CD14-positive monocyte (primary cell): ENCODE data around the gene B3GNT9. TPM values are rescaled to one million over a fixed set of nuclear protein-coding genes. Genes with fewer than 3 reads are reported as not detected.

ENCODE experiments used
- DNase-seq, 3 donors: peaks; one replicate each; pipeline ENCODE4 v3.0.0-alpha.2; 2011 to 2022
- H2AFZ ChIP-seq: 2 replicates; pipeline ENCODE4 v1.6.0; 2012; ENCODE audit warnings: mild to moderate bottlenecking, low read depth, low read length, inconsistent platforms; ENCODE audit not compliant: insufficient read depth, poor library complexity, severe bottlenecking
- H3K27ac ChIP-seq, 2 donors: 1 replicate in 1 of 2; 2 replicates in 1 of 2; pipeline ENCODE4 v1.5.1; 2012 to 2013; ENCODE audit warnings: low read length in 2 of 2, control low read depth in 1 of 2, inconsistent platforms in 1 of 2, low read depth in 1 of 2, mild to moderate bottlenecking in 1 of 2
- H3K27me3 ChIP-seq, 2 donors: one replicate each; pipeline versions ENCODE4 v1.6.0 to v1.6.1; 2011 to 2013; ENCODE audit warnings: low read length in 2 of 2; ENCODE audit not compliant: control insufficient read depth in 2 of 2, insufficient read depth in 2 of 2
- H3K36me3 ChIP-seq, 2 donors: replicated peaks in 1 of 2; 1 replicate in 1 of 2; 2 replicates in 1 of 2; pipeline versions ENCODE4 v1.5.1 to v1.6.1; 2012 to 2013; ENCODE audit warnings: low read length in 2 of 2, control low read depth in 1 of 2, inconsistent platforms in 1 of 2, mild to moderate bottlenecking in 1 of 2; ENCODE audit not compliant: insufficient read depth in 2 of 2, control insufficient read depth in 1 of 2
- H3K4me1 ChIP-seq, 2 donors: 1 replicate in 1 of 2; 2 replicates in 1 of 2; pipeline versions ENCODE4 v1.5.1 to v1.6.1; 2012 to 2013; ENCODE audit warnings: low read length in 2 of 2, control low read depth in 1 of 2, inconsistent platforms in 1 of 2, mild to moderate bottlenecking in 1 of 2, moderate library complexity in 1 of 2; ENCODE audit not compliant: insufficient read depth in 2 of 2, control insufficient read depth in 1 of 2
- H3K4me2 ChIP-seq: replicated peaks from 2 replicates; pipeline ENCODE3; 2012; ENCODE audit warnings: low read length, moderate library complexity, mild to moderate bottlenecking; ENCODE audit not compliant: poor library complexity, severe bottlenecking; ENCODE audit errors: extremely low read depth
- H3K4me3 ChIP-seq, 3 experiments: fragments of 200-600 bp in 1 of 3; sonication (generic) in 1 of 3; replicated peaks in 1 of 3; 1 replicate in 2 of 3; 2 replicates in 1 of 3; pipeline ENCODE4 v1.5.1; 2011 to 2013; ENCODE audit warnings: low read length in 3 of 3, mild to moderate bottlenecking in 3 of 3, control low read depth in 2 of 3, low read depth in 2 of 3, inconsistent platforms in 1 of 3, moderate library complexity in 1 of 3
- H3K79me2 ChIP-seq: 2 replicates; pipeline ENCODE4 v1.6.0; 2012; ENCODE audit warnings: mild to moderate bottlenecking, control low read depth, inconsistent platforms, low read length, moderate library complexity; ENCODE audit not compliant: insufficient read depth
- H3K9ac ChIP-seq: 2 replicates; pipeline ENCODE4 v1.6.0; 2017; ENCODE audit warnings: low read length, mild to moderate bottlenecking; ENCODE audit not compliant: insufficient read depth, poor library complexity, severe bottlenecking
- H3K9me3 ChIP-seq, 2 donors: replicated peaks in 1 of 2; 1 replicate in 1 of 2; 2 replicates in 1 of 2; pipeline versions ENCODE4 v1.5.1 to v1.6.1; 2012 to 2013; ENCODE audit warnings: low read length in 2 of 2, control low read depth in 1 of 2; ENCODE audit not compliant: control insufficient read depth in 1 of 2, insufficient read depth in 1 of 2
- H4K20me1 ChIP-seq: 2 replicates; pipeline ENCODE4 v1.6.0; 2012; ENCODE audit warnings: mild to moderate bottlenecking, low read length, control low read depth, moderate library complexity; ENCODE audit not compliant: insufficient read depth
- H3K27ac Mint-ChIP-seq, 7 donors: one replicate each; pipeline ENCODE4 v1.8.0; 2020; ENCODE audit warnings: mild to moderate bottlenecking in 7 of 7, mixed read lengths in 7 of 7, moderate library complexity in 6 of 7, inconsistent platforms in 2 of 7
- H3K27me3 Mint-ChIP-seq, 3 donors: one replicate each; pipeline ENCODE4 v1.8.0; 2021 to 2022; ENCODE audit warnings: low read depth in 3 of 3, mild to moderate bottlenecking in 3 of 3, mixed read lengths in 3 of 3, moderate library complexity in 3 of 3, inconsistent platforms in 1 of 3
- H3K36me3 Mint-ChIP-seq, 2 donors: one replicate each; pipeline ENCODE4 v1.8.0; 2020; ENCODE audit warnings: mixed read lengths in 2 of 2, inconsistent platforms in 1 of 2, mild to moderate bottlenecking in 1 of 2
- H3K4me1 Mint-ChIP-seq: one replicate; pipeline ENCODE4 v1.8.0; 2020; ENCODE audit warnings: mild to moderate bottlenecking, mixed read lengths
- H3K4me3 Mint-ChIP-seq, 2 donors: one replicate each; pipeline ENCODE4 v1.8.0; 2020; ENCODE audit warnings: mild to moderate bottlenecking in 2 of 2, mixed read lengths in 2 of 2, moderate library complexity in 1 of 2
- H3K9me3 Mint-ChIP-seq, 7 donors: one replicate each; pipeline ENCODE4 v1.8.0; 2020 to 2022; ENCODE audit warnings: mixed read lengths in 7 of 7, mild to moderate bottlenecking in 6 of 7, moderate library complexity in 6 of 7, inconsistent platforms in 2 of 7
- WGBS: methylation state at CpG from one replicate; pipeline ENCODE4 v1.1.5; 2013; ENCODE audit warnings: missing lambda C conversion rate; ENCODE audit not compliant: insufficient coverage; 5-methylcytosine and 5-hydroxymethylcytosine counted together
- intact Hi-C, 2 donors: fragments of 100-400 bp; cut with micrococcal nuclease; formaldehyde crosslinking; loops; one replicate each; pipeline versions ENCODE4 v1.15.0 to v1.15.1; 2023
- polyA plus RNA-seq, 3 donors: library from polyadenylated mRNA; depleted of rRNA in 1 of 3; unstranded in 2 of 3; stranded (reverse) in 1 of 3; fragments of 300-500 nt in 2 of 3; fragments of >200 nt in 1 of 3; fragmentation: Illumina TruSeq in 2 of 3; gene quantifications; 1 replicate in 2 of 3; 2 replicates in 1 of 3; pipeline ENCODE4 v1.2.3, GENCODE V29; 2012 to 2021
- TF ChIP-seq, protein P1 (sequence below): fragments of 200-600 bp; IDR thresholded peaks from one replicate; pipeline ENCODE4 v1.8.0; 2022; ENCODE audit warnings: antibody characterized with exemption, mild to moderate bottlenecking

The B3GNT9 gene
- polyA plus RNA-seq, 3 donors: 0.10 to 0.67 (median 0.20) TPM

DNA sequence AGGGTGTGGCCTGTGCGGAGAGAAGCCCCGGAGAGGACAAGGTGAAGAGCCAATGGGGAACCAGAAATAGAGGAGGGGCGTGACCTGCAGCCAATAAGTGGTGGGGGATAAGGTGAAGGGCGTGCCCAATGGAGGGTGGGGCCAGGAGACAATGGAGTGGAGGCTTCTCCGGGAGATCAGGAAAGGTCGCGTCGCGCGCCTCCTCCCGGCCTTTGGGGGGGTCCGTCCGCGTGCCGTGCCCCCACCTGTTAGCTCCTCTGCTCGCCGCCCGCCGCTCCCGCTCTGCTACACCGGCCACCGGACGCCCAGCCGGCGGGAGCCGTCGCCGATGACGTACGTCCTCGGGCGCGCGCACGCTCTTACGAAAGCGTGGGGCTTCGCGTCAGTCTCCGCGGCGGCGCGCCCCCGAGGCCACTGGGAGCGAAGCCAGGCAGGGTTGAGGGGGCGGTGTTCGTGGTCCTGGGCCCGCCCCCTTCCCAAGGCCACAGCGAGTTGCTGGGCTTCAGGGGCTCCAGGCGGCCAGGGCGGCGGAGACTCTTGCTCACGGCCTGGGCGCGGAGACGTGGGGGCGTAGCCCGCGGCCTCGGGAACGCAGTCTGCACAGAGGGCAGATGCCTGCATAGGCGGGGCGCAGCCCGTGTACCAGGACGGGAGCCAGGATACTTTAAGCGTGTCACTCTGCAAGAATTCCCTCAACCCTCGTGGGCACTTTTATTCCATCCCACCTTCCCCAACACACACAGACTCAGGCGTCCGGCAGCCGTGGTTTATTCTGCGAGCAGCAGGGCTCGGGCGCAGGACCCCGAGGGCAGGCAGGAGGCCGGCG, 33.0 kb upstream of the B3GNT9 start, which contains the start of gene MATCAP1:
Gene MATCAP1, minus strand, starts transcription at position 337 of the 826 bp plus-strand sequence. CDS start 3,353 bp downstream, outside the sequence.
- H3K4me2 ChIP-seq: peak within 1 kb of the TSS; percentile 92
- H3K36me3 Mint-ChIP-seq: peaks cover 7 to 8% of the 10 kb centered on the region in 2 donors
- H3K4me3 ChIP-seq: peak within 1 kb of the TSS; percentile 66 to 95 (median 85)
- H3K9me3 Mint-ChIP-seq: peaks cover 0 to 4% (median 2%) of the 10 kb centered on the region in 7 donors
- peak; percentile 95 for DNase-seq
- H3K79me2 ChIP-seq: peaks cover 8% of the 10 kb centered on the region
- WGBS: under 1% methylated on average over 76 of the region's 77 CpGs
- H3K9me3 ChIP-seq: no peaks in the 10 kb centered on the region
- peaks cover 39 to 46% of the 10 kb centered on the region in 2 donors for H3K4me1 ChIP-seq
- peaks cover 9 to 40% (median 22%) of the 10 kb centered on the region in 3 donors for H3K27me3 Mint-ChIP-seq
- no peaks in the 10 kb centered on the region for H3K36me3 ChIP-seq
- H4K20me1 ChIP-seq: peaks cover 3% of the 10 kb centered on the region
- H3K27ac ChIP-seq: peak within 1 kb of the TSS; percentile 63 to 95
- H2AFZ ChIP-seq: peak within 1 kb of the TSS; percentile 66
- peak within 1 kb of the TSS in 1 of 2 donors; percentile 88 for H3K4me3 Mint-ChIP-seq
- TF ChIP-seq, protein P1, sequence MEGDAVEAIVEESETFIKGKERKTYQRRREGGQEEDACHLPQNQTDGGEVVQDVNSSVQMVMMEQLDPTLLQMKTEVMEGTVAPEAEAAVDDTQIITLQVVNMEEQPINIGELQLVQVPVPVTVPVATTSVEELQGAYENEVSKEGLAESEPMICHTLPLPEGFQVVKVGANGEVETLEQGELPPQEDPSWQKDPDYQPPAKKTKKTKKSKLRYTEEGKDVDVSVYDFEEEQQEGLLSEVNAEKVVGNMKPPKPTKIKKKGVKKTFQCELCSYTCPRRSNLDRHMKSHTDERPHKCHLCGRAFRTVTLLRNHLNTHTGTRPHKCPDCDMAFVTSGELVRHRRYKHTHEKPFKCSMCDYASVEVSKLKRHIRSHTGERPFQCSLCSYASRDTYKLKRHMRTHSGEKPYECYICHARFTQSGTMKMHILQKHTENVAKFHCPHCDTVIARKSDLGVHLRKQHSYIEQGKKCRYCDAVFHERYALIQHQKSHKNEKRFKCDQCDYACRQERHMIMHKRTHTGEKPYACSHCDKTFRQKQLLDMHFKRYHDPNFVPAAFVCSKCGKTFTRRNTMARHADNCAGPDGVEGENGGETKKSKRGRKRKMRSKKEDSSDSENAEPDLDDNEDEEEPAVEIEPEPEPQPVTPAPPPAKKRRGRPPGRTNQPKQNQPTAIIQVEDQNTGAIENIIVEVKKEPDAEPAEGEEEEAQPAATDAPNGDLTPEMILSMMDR: no peak
- H3K4me1 Mint-ChIP-seq: peaks cover 17% of the 10 kb centered on the region
- no peak within 1 kb of the TSS for H3K27ac Mint-ChIP-seq
- peak within 1 kb of the TSS; percentile 87 for H3K9ac ChIP-seq
- H3K27me3 ChIP-seq: peaks cover 0 to 11% of the 10 kb centered on the region in 2 donors
- intact Hi-C loops: no loop called here

DNA sequence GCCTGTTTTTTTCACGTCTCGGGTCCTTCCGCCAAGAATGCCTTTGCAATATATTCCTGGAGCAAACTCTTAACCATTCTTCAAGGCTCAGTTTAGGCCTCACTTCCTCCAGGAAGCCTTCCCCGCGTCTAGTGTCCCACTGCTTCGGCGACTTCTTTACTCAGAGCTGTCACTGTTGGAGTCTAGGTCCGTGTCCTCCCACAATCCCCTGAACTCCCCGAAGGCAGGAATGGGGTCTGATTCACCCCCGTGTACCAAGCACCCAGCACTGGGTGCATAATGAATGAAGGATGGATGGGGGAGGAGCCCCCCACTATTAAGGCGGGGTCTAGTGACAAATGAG, 32.5 kb upstream of the B3GNT9 start:
- Histone ChIP-seq H2AFZ (peak overlapping the region; percentile 66), H3K27me3 (peaks cover 0 to 14% of the 10 kb centered on the region in 2 donors), H3K79me2 (peaks cover 8% of the 10 kb centered on the region), H3K4me3 (peak overlapping the region; percentile 66 to 95 (median 85)), H3K4me2 (peak overlapping the region; percentile 92), H3K9me3 (no peaks in the 10 kb centered on the region), H4K20me1 (peaks cover 3% of the 10 kb centered on the region), H3K4me1 (peaks cover 45 to 51% of the 10 kb centered on the region in 2 donors), H3K36me3 (no peaks in the 10 kb centered on the region), H3K27ac (peak overlapping the region; percentile 16 to 95), H3K9ac (peak overlapping the region; percentile 87)
- intact Hi-C loops: no loop called here
- Mint-ChIP-seq H3K27ac (no peak overlapping the region), H3K4me3 (no peak overlapping the region), H3K4me1 (peaks cover 22% of the 10 kb centered on the region), H3K27me3 (peaks cover 9 to 45% (median 24%) of the 10 kb centered on the region in 3 donors), H3K9me3 (peaks cover 0 to 4% (median 2%) of the 10 kb centered on the region in 7 donors), H3K36me3 (peaks cover 9 to 11% of the 10 kb centered on the region in 2 donors)
- DNase-seq: no peak
- 3% methylated on average over 4 of the region's 11 CpGs for WGBS
- TF ChIP-seq, protein P1: no peak
